NB4 (cell line): ENCODE results near the gene CKS1B.

ENCODE experiments used
- POLR2A ChIP-seq: IDR thresholded peaks from 2 replicates; pipeline ENCODE4 v1.6.1; 2011; ENCODE audit warnings: mild to moderate bottlenecking; ENCODE audit not compliant: insufficient read length; ENCODE audit errors: extremely low read depth
- TF ChIP-seq, protein P1 (sequence below): IDR thresholded peaks from one replicate; pipeline ENCODE4 v1.5.1; 2012; ENCODE audit warnings: low read depth, low read length

DNA sequence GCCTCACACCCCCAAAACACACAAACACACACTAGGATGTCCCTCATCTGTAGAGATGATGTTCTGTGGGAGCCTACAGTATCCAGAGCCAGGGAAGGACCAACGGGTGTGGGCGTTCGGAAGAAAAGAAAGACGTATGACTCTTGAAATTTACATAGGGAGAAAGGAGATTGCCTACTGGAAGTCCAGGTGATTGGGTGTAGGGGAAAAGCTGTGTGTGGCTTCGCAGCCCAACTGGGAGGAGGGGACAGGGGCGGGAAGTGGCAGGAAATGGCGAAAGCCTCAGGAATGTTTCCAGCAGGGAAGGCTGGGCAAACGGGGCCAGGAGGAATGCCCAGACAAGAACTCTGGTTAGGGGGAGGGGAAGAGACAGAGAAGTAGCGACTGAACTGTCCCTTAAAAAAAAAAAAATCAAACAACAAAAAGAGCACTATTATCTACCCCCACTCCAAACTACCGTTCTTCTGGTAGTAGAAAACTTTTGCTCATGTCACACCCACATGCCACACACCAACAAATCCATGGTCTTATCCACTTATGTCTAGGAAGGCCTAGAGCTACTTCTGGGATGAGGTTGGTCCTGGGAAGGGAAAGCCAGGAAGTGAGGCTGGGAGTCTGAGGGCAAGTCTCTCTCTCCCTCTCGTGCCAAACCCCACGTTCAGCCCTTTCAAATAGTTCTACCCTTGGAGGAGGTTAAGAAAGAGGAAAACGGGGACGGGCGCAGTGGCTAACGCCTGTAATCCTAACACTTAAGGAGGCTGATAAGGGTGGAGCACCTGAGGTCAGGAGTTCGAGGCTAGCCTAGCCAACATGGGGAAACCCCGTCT is 1.8 kb upstream of the CKS1B start:
- no peak for TF ChIP-seq POLR2A
- TF ChIP-seq, protein P1, sequence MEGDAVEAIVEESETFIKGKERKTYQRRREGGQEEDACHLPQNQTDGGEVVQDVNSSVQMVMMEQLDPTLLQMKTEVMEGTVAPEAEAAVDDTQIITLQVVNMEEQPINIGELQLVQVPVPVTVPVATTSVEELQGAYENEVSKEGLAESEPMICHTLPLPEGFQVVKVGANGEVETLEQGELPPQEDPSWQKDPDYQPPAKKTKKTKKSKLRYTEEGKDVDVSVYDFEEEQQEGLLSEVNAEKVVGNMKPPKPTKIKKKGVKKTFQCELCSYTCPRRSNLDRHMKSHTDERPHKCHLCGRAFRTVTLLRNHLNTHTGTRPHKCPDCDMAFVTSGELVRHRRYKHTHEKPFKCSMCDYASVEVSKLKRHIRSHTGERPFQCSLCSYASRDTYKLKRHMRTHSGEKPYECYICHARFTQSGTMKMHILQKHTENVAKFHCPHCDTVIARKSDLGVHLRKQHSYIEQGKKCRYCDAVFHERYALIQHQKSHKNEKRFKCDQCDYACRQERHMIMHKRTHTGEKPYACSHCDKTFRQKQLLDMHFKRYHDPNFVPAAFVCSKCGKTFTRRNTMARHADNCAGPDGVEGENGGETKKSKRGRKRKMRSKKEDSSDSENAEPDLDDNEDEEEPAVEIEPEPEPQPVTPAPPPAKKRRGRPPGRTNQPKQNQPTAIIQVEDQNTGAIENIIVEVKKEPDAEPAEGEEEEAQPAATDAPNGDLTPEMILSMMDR = no peak
